ENCODE measurements around the gene CKMT1B.
A peak's percentile ranks its signal among the peaks of the same experiment; 100 is the strongest.
"Not testable (repeated sequence)": the region's sequence is repeated elsewhere in the genome, so short reads cannot be mapped to it uniquely, and the experiment has no call there.

CKMT1B gene

DNA sequence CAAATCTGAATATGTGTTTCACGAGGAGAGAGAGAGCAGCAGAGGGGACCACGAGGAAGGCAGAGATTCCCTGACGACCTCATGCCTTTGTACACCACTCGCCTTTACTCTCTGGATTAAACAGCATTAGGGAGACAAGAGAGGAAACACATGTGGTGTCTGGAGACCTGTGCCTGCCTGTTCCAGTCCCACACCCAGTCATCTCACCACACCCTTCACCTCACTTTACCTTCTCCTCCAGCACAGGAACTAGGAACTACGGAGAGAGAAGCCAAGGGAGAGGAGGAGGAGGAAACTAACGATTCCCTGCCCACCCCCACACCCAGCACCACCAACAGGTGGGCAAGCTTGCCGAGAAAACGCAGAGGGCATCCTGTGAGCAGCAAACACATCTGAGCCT, 986 bp upstream of the CKMT1B start:
- not testable (repeated sequence) for DNase-seq (ENCODE audit: extremely low read depth, low read depth)

DNA sequence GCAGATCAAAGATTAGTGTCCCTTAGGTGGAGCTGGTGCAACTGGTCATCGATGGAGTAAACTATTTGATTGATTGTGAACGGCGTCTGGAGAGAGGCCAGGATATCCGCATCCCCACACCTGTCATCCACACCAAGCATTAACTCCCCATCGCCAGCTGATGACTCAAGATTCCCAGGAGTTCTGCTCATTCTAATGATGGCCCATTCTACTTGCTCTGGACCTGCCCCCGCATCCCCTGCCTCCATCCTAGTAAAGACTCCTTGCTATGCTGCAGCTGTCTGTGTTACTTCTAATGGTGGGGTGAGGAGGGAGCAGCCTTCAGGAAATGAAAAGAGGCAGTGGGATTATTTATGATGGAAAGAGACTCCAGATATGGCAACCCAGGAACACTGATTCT, 5.3 kb downstream of the CKMT1B start:
- not testable (repeated sequence) for DNase-seq (ENCODE audit: extremely low read depth, low read depth)

DNA sequence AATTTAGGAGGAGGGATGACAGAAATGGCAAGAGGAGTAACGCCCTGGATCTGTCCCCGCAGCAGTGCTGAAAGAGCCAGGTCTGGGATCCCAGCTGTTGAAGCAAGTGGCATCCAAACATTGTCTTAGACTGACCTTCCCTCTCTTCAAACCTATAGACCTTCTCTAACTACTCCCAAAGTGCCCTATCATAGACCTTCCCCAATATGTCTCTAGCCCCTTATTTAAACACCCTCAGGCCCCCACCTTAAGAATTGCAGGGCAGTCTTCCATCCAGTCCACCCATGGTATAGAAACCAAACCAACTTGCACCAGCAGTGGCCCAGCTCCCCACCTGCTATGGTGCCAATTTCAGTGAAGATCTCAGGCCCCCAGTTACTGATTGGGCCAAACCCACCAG, 6.4 kb downstream of the CKMT1B start:
- not testable (repeated sequence) for DNase-seq (ENCODE audit: extremely low read depth, low read depth)

DNA sequence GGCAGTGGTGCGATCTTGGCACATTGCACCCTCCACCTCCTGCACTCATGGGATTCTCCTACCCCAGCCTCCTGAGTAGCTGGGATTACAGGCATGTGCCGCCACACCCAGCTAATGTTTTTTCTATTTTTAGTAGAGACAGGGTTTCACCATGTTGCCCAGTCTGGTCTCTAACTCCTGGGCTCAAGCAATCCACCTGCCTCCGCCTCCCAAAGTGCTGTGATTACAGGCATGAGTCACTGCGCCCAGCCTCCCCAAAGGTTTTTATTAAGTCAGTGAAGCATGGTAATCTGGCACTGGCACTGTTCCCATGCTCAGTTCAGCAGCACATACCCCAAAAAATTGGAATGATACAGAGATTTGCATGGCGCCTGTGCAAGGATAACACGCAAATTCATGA, 8.4 kb downstream of the CKMT1B start:
- DNase-seq (ENCODE audit: extremely low read depth, low read depth) = peak; percentile 44

DNA sequence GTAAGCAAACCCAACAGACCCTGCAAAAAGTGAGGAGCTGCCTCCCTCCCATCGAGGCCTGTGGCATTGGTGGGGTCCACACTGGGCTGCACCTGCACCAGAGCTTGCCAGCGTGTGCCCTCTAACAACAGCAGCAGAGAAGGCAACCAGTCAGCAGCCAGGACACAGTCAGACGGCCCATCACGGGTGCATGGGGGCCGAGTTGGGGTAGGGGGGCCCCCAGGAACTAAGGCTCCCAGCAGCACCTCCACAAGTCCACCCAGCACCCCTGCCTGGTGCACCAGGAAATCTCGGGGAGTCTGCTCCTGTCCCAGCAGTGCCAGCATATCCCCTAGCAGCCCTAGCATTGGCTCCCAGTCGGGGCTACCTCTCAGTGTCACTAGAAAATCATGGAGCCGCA, 23.9 kb downstream of the CKMT1B start:
- not testable (repeated sequence) for DNase-seq (ENCODE audit: extremely low read depth, low read depth)

DNA sequence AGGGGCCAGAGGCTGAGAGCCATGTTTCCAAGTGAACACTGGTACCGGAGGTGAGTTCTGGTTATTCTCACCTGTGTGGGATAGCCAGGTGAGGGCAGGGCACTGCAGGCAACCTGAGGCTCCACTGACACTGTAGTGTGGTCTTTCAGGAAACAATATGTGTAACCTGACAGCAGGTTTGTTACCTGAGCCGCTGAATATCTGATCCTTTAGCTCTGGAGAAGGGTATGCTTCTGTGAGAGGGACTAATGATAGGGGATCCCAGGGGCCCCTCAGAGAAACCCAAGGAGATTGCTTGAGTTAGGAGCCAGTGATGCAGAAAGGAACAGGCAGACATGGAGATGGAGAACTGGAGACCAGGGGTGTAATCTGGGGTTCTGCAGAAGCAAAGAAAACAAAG, 24.9 kb downstream of the CKMT1B start, which contains the start of gene STRC:
STRC (minus strand) TSS at position 101 of the 400 bp plus-strand sequence; CDS start at position 23, 78 bp downstream.
- DNase-seq (ENCODE audit: extremely low read depth, low read depth) = not testable (repeated sequence)

DNA sequence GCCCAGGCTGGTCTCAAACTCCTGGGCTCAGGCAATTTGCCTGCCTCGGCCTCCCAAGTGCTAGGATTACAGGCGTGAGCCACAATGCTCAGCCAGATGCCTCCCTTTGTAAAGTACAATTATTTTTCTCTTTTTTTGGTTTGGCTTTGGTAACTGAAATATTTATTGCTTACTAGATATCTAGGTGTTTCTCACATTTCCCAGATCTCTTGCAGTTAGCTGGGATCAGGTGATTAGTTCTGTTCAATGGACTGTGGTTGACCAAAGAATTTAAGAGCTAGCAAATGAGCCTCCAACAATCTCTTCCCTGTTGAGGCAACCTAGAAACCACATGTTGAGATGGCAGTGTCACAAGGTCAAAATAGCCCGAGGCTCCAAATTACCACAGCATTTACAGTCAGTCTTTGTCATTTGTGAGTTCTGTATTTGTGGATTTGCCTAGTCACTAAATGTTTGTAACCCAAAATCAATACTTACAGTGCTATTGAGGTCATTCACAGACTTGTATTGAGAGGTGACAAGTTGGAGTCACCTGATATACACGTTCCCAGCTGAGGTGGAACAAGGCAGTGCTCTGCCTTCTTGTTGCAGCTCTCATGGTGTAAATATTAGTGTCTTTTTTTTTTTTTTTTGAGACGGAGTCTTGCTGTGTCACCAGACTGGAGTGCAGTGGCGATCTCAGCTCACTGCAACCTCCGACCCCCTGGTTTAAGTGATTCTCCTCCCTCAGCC, 28.4 kb downstream of the CKMT1B start:
- DNase-seq (ENCODE audit: extremely low read depth, low read depth) = not testable (repeated sequence)

DNA sequence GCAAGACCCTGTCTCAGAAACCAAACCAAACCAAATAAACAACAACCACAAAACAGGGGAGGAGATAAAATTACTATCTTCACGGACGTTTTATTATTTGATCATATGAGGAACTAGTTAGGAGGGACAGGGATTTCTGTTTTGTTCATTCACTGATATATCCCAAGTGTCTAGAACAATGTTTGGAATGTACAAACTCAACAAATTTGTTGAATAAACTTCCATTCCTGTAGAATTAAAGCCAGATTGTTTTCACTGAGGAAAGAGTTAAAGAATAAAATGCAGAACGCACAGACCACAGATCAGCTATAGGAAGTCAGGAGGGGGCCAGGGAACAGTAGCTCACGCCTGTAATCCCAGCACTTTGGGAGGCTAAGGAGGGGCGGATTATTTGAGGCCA, 31.3 kb downstream of the CKMT1B start:
- DNase-seq (ENCODE audit: extremely low read depth, low read depth) = no peak
- TF ChIP-seq, protein P1, sequence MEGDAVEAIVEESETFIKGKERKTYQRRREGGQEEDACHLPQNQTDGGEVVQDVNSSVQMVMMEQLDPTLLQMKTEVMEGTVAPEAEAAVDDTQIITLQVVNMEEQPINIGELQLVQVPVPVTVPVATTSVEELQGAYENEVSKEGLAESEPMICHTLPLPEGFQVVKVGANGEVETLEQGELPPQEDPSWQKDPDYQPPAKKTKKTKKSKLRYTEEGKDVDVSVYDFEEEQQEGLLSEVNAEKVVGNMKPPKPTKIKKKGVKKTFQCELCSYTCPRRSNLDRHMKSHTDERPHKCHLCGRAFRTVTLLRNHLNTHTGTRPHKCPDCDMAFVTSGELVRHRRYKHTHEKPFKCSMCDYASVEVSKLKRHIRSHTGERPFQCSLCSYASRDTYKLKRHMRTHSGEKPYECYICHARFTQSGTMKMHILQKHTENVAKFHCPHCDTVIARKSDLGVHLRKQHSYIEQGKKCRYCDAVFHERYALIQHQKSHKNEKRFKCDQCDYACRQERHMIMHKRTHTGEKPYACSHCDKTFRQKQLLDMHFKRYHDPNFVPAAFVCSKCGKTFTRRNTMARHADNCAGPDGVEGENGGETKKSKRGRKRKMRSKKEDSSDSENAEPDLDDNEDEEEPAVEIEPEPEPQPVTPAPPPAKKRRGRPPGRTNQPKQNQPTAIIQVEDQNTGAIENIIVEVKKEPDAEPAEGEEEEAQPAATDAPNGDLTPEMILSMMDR (IDR thresholded peaks at IDR 0.05; ENCODE audit: low read depth, low read length) = no peak

DNA sequence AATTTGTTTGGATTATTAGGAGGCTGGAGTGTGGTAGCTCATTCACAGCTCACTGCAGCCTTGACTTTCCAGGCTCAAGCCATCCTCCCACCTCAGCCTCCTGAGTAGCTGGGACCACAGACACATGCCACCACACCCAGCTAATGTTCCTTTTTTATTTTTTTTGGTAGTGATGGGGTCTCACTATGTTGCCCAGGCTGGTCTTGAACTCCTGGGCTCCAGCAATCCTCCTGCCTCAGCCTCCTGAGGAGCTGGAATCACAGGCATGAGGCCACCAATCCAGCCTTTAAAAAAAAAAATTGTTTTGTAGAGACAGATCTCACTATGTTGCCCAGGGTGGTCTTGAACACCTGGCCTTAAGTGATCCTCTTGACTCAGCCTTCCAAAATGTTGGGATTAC, 33.1 kb downstream of the CKMT1B start:
- not testable (repeated sequence) for DNase-seq (ENCODE audit: extremely low read depth, low read depth)

DNA sequence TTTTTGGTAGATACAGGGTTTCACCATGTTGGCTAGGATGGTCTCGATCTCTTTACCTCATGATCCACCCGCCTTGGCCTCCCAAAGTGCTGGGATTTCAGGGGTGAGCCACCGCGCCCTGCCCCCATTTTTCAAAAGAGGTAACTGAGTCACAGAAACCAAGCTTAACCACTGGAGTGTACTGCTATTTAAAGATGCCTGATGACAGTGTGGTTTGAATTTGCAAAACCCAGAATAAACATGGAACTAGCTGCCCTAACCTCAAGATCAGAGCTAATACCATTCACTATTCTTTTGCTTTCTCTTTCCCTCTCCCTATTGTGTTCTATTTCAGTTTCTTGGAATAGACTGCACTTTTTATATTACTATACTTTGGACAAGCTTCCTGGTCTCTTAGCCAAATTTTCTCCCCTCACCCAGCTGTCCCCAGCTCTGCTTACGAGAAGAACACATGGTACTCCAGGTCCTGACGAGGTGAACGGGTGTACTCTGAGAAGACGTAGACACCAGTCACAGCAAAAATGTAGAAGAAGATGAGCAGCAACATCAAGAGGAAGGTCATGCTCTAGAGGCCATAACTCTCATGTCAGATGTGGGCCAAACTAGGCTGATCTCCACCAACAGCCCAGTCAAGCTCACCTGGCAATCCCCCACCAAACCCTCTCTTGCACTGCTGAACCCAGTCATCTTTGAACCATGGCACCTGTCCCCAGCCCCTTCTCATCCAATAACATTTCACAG, 44.8 kb downstream of the CKMT1B start:
- not testable (repeated sequence) for DNase-seq (ENCODE audit: extremely low read depth, low read depth)

All from AG09319 (cell line).